Stimulated activated CD8-positive, alpha-beta memory T cell treated with anti-CD3 and anti-CD28 coated beads, Interleukin-12 subunit alpha, Interleukin-12 subunit beta, amount 100 ng/mL, for 24 hours (primary cell): ENCODE measurements around the gene RIN3.

Experiments used
- DNase-seq: peaks from one replicate; pipeline ENCODE4 v3.0.0-alpha.2; 2020; ENCODE audit errors: extremely low read depth

RIN3 gene

DNA sequence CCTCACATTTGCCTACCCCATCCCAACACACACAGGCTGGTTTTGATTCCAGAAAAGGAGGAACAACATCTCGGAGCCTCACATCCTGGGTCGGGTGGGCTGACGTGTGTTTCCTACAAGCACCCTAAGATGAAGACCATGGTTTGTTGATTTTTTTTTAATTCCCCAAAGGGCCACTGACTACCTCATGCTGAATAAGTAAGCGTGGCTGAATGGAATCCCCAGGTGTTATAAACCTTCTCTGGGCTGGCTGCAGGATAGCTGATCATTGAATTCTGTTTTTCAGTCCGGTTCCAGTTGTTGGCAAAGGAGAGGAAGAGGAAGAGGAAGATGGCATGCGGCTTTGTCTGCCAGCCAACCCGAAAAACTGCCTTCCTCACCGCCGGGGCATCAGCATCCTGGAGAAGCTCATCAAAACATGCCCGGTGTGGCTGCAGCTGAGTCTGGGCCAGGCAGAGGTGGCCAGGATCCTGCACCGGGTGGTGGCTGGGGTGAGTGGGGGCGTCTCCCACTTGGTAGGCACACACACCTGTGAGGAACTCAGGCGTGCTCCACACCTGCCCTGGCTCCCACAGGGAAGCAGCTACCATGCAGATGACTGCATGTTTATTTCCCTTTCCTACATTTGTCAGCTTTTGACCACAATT lies 42.0 kb downstream of the RIN3 start:
- no peak for DNase-seq

- DNase-seq: no peak
Observed at GRCh38 chr14:92556255-92556741, 42.7 kb downstream of the RIN3 start.

- no peak for DNase-seq
Observed at GRCh38 chr14:92556863-92557543, 43.4 kb downstream of the RIN3 start.

DNA sequence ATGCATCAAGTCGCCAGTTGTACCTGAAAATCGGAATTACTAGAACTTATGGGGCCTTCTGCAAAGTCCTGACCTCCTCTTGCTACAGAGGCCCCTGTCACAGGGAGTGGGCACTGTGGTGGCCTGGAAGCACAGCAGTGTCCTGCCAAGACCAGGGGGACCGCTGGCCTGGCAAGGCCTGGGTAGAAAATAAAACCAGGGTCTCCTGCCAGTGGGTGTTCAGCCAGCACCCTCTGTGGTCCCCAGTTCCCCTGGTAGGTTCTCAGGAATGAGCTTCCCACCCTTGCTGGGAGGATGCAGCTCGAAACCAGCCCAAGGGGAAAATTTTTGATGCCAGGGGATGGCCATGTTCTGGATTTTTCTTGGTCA lies 43.9 kb downstream of the RIN3 start:
- no peak for DNase-seq

GRCh38 chr14:92558319-92558718 lies 44.7 kb downstream of the RIN3 start:
- no peak for DNase-seq

GRCh38 chr14:92559486-92559885 lies 45.9 kb downstream of the RIN3 start:
- no peak for DNase-seq

GRCh38 chr14:92560106-92560865 lies 46.7 kb downstream of the RIN3 start:
- DNase-seq: no peak

DNA sequence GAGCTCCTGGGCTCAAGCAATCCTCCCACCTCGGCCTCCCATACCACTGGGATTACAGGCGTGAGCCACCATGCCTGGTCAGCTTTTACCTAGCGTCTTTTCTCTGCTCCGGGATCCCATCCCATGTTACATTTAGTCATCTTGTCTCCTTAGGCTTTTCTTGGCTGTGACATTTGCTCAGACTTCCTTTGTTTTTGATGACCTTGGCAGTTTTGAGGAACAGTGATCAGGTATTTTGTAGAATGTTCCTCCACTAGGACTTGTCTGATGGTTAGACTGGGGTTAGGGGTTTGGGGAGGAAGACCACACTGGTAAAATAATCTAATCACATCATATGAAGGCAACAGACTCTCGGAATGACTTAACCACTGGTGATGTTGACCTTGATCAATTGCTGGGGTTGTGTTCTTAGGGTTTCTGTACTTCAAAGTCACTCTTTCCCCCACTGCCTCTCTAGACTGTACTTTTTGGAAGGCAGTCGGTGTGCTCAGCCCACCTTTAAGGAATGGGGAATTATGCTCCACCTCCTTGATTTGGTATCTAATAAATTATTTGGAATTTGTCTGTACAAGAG lies 48.4 kb downstream of the RIN3 start:
- DNase-seq: no peak

- DNase-seq: no peak
Observed at GRCh38 chr14:92563359-92563758, 49.8 kb downstream of the RIN3 start.

- DNase-seq: no peak
Observed at GRCh38 chr14:92563765-92564285, 50.2 kb downstream of the RIN3 start.

DNA sequence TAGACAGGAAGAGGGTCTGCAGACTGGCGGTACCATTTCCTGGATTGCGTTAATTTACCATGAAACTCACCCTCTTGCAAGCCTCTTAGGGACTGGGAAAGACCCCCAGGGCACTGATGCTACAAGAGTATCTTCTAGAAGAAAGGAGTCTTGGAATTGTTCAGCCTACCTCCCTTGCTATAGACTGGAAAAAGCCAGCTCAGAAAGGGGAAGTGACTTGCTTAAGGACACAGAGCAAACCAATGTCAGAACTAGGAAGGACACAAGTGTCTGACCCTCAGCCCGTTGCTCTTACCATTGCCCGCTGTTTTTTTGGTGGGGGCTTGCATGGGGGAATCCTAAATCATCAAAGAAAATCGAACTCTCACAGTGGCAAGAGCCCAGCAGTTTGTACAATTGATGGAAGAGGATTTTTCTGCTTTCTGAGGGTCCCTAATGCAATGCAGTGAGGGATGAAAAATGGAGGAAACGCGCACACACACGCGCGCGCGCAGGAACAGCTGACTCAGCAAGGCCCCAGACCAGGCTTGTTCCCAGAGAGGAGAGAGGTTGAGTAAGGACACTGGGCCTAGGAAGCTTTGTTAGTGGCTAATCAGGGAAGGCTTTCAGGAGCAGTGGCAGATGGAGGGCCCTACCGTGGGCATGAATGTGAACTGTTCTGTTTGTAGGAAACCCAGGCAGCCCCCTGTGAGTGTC lies 50.9 kb downstream of the RIN3 start:
- DNase-seq: no peak

DNA sequence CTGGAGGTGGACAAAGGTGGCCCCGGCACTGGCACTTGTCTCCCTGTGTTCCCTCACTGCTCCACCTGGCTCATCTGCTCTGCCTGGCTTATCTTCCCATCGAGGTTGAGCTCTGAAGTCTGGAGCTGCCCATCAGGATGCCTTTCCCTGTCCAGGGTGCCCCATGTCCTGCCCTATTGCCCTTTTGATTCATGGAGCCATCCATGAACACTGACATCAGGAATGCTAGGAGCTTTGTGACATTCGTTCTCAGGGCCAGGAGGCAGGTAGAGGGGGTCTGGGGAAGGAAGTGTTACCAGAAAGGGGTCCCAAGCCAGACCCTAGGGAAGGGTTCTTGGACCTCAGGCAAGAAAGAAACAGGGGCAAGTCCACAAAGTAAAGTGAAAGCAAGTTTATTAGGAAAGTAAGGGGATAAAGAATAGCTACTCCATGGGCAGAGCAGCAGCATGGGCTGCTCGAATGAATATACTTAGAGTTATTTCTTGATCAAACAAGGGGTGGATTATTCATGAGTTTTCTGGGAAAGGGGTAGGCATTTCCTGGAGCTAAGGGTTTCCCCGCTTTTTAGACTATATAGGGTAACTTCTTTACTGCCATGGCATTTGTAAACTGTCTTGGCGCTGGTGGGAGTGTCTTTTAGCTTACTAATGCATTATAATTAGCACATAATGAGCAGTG lies 51.6 kb downstream of the RIN3 start:
- no peak for DNase-seq

- DNase-seq: no peak
Observed at GRCh38 chr14:92565718-92566115, 52.1 kb downstream of the RIN3 start.

- no peak for DNase-seq
Observed at GRCh38 chr14:92567173-92567725, 53.7 kb downstream of the RIN3 start.

GRCh38 chr14:92568621-92569479 lies 55.3 kb downstream of the RIN3 start:
- DNase-seq: no peak

GRCh38 chr14:92570674-92571262 lies 57.2 kb downstream of the RIN3 start:
- DNase-seq: no peak

- no peak for DNase-seq
Observed at GRCh38 chr14:92572050-92572449, 58.5 kb downstream of the RIN3 start.

DNA sequence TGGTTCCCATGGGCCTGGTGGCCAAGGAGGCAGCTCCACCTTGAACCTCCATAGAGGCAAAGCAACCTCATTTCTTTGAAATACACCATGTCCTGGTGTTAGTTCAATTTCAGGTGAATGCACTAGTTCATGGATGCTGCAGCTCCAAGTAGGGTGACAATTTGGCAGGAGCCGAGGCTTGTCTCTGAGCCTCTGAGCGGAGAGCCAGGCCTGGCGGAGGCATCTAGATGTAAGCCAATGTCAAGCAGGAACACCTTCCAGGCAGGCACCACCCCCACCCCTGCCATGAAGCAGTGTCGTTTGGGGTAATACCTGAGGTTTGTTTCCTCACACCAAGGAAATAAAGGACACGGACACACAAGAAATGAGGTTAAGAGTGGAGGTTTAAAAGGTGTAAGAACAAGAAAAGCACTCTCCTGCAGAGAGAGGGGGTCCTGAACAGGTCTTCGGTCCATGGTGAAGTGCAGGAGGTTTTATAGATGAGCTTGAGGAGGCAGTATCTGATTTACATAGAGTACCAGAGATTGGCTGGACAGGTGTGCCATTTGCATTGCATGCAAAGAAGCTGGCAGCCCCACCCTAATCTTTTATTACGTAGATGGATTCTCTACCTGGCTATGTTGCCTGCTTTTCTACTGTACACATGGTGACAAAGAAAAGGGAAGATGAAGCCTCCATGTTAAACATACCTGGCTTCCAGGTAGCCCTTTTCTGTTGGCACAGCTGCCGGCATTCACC lies 60.3 kb downstream of the RIN3 start:
- DNase-seq: no peak
